Hypothalamus (tissue), 51 donors: ENCODE results near the gene RPP25.

Experiments used
- DNase-seq, 51 donors: peaks; one replicate each; lab custom pipeline; 2025; lab: John Stamatoyannopoulos, UW

RPP25 gene, protein sequence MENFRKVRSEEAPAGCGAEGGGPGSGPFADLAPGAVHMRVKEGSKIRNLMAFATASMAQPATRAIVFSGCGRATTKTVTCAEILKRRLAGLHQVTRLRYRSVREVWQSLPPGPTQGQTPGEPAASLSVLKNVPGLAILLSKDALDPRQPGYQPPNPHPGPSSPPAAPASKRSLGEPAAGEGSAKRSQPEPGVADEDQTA

DNA sequence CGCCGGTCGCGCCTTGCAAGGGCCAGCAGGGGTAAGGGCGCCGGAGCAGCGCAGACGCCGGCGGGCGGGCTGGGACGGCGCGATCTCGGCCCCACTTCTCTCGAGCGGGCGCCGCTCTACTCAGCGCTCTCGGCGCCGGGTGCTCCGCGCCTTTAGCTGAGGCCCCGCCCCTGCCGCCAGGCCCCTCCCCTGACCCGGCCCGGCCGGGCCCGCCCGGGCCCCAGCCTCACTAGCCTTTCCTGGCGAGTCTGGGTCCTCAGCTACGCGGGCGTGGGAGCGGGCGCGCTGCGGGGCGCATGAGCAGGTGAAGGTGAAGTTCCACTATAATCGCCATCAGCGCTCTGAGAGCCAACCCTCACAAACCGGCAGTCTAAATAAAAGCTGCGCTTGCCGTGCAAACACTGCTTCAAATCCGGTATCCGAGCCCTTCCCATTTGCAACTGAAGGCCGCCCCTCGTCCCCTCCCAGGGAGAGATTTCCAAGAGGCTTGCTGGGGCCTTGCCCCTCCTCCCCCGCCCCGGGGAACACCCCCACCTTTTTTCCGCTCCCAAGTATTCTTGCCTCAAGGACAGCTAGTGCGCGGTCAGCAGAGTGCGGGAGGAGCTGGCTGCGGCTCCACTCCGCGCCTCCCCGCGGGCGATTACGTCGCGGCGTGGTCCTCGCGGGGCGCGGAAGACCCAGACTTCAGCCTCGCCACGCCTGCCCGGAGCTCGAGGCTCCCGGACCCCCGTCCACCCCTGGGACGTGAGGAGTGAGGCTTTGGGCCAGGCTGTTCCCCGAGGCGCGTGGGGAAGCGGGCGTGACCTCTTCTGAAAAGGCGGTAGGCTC is at the start of gene RPP25:
TSS of gene RPP25 (minus strand) at position 125 of the 828 bp plus-strand sequence. CDS start 189 bp downstream, outside the sequence.
- DNase-seq: peak in 38 of 51 donors; percentile 17 to 77 (median 54)

DNA sequence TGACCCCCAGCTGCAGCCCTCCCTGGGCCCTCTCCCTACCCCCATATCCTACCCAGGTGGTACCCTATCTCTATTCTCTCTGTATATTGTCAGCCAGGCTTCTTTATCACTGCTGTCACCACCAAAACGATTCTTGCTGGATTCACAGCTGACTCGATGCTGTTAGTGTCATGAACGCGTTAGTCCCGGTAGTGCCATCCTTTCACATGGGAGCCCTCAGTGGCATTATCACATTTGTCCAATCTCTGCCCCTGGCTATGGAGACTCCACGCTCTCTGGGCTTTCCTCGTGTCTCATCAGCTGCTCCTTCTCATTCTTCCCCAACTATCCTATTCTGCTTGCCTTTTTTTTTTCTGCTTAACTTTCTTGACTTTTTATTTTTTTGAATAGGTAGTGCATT is 45.8 kb upstream of the RPP25 start:
- no peak for DNase-seq

DNA sequence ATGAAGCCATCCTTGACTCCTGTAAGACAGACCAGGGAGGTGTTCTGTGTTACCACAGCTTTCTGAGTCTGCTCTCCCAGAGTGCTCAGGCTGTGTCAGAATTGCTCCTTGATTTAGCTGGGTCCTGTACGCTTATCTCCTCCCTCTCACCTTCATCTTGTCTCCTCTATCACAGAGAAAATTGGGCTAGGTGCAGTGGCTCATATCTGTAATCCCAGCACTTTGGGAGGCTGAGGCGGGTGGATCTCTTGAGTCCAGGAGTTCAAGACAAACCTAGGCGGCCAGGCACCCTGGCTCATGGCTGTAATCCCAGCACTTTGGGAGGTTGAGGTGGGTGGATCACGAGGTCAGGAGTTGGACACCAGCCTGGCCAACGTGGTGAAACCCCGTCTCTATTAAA is 44.7 kb upstream of the RPP25 start:
- no peak for DNase-seq

DNA sequence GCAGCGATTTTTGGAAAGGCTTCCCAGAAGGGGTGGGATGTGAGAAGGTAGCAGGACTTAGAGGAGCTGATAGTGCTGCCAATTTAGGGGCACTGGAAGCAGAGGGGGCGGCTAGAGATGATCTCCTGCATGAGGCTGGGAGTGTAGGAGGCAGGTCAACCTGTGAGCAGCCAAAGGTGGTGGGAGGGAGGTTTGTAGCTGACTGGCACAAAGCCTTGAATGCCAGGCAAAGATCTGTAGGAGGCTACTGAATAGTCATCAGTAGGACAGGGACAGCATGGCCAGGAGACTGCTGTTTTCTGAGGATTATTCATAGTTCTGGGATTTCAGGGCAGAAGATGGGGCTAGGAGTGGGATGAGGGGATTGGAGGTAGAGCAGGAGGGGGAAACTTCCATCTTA is 41.0 kb upstream of the RPP25 start:
- DNase-seq: no peak

DNA sequence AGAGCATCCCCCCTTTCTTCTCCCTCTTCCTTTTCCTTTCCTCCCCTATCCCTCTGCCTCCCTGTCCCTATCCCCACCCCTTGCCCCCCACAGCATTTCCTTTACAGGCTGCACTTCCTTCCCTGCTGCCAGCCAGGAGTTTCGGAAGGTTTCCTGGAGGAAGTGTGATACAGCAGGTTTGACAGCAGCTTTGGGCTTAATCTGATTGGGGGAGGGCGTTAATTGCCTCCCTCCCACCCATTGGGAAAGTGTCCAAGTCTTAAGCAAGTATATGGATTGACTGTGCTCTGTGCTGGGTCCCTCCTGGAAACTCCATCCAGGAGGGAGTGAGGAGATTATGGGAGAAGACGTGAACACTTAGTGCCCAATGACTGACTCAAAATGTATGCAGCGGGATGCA is 40.6 kb upstream of the RPP25 start:
- DNase-seq: no peak

DNA sequence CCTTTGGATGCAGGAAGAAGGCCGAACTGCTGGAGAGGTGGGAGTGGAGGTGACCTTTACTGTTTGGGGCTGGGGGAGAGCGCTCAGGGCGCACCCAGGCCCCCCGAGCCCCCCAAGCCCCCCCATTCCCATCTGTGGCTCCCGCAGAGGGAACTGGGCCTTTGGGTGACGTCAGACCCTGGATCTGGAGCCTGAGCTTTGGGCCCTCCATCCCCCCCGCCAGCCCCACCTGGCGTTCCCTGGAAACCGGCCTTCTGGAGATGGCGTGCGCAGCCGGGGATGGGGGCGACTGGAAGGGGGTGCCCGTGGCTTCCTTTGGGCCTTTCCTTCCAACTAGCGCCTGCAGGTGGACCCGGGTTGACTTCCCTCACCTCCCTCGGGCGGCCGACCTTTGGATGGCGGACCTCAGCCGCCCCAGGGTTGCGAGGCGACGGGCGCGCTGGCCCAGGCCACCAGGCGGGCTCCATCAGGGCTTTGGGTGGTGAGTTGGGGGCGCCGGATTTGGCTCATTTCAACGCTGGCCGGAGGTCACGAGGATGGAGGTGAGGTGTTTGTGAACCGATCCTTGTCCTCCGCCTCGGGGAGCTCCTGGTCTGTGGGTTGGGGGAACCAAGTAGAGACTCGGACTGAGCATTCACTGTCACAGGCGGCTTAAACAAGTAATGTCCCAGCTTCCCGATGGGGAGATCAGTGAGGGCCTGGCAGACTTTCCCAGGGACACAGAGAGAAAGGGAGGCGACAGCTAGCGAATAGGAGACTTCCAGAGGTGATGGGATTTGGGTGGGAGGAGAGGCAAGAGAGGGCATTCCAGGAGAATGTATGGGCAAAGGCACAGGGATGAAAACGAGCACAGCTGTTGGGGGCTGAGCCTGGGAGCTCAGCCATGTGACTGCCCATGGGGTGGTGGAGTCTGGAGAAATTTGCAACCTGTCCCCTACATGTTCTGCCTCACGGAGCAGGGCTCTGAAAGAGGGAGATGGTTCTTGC is 39.5 kb upstream of the RPP25 start:
- DNase-seq: peak in 41 of 51 donors; percentile 6 to 74 (median 36)

DNA sequence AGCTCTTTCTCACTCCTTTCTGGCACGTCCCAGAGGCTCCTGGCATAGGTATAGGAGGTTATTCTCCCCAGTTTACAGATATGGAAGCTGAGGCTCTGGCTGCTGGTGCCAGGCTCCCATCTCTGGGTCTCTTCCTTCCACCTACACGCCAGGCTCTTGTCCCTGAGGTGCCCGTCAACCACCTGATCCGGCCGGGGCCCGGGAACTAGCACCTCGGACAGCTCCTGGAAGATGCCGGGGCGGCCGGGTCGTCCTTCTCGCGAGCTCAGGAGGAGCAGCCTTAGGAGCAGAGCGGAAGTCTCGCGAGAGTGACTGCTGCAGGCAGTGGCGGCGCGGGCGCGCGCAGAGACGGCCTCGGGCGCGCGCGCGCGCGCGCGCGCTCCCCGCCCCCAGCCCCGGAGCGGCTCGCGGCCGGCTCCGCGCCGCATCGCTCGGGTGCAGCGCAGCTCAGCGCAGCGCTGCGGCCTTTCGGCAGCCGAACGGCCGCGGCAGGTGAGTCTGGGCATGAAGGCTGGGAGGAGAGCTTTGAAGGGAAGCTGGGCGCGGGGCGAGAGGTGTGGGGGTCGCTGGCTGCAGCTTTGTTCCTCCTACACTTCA is 38.7 kb upstream of the RPP25 start, which contains the start of gene SCAMP5:
TSS of gene SCAMP5 (plus strand) at position 382 of the 597 bp plus-strand sequence. CDS start 16,277 bp downstream, outside the sequence.
- DNase-seq: peak in 50 of 51 donors; percentile 30 to 96 (median 89)

DNA sequence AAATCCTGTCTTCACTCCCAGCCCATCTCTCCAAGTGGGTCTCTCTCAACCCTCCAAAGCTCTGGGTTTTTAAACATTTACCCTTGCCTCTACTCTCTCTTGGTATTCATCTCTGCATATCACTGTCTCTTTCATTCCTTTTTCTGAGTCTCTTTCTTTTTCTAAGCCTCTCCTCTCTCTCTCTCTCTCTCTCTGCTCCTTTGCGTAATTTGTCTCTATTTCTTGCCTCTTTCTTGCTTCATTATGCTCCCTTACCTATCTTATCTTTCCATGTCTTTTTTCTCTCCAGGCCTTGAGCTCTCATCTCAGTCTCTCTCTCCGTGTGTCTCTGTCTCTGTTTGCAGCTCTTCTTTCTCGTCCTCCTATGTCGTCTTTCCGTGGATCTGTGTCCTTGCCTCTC is 38.1 kb upstream of the RPP25 start:
- no peak for DNase-seq

DNA sequence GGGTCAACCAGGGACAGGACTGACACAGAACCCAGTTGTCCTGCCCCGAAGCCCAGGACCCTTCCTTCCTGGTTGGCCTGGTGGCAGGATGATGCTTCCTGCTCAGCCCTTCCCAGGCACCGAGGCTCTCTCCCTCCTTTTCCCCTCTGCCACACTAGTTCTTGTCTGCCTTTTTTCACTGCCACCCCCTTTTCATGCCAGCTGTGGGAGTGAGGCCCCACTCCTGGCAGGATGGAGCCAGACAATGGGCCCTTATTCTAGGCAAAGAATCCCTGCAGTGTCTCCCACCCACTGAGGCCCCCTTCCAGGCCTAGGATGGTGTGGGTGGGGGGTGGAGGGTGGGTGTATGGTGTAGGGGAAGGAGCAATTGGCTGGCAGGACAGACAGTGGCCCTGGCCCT is 37.7 kb upstream of the RPP25 start:
- peak in 36 of 51 donors; percentile 7 to 69 (median 36) for DNase-seq

DNA sequence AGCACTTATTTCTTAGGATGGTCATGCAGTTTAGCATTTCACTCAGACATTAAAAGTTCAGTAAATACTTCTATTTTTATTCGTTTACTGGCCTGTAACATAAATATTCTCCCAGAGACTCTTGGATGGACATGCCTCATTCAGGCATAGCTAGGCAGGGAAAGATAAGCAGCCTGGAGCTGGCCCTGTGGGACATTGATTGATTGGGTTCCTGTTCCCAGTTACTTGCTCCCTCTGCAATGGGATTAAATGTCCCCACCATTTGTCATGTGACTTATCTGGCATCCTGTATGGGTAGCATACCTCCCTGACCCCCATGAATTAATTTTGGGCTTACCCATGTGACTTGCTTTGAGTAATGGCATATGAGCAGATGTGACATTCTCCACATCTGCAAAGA is 36.0 kb upstream of the RPP25 start:
- DNase-seq: no peak

DNA sequence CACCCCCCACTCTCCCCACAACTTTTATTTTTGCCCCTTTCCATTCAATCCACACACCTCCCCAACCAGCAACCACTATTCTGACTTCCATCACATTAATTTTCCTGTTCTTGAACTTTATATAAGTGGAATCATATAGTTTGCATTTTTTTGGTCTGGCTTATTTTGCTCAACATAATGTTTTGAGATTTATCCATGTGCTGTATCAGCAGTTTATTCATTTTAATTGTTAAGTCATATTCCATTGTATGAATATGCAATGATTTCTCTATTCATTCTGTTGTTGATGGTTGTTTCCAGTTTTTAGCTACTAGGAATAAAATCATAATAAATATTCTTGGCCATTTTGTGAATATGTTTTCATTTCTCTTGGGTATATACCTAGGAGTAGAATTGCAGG is 33.0 kb upstream of the RPP25 start:
- DNase-seq: no peak

DNA sequence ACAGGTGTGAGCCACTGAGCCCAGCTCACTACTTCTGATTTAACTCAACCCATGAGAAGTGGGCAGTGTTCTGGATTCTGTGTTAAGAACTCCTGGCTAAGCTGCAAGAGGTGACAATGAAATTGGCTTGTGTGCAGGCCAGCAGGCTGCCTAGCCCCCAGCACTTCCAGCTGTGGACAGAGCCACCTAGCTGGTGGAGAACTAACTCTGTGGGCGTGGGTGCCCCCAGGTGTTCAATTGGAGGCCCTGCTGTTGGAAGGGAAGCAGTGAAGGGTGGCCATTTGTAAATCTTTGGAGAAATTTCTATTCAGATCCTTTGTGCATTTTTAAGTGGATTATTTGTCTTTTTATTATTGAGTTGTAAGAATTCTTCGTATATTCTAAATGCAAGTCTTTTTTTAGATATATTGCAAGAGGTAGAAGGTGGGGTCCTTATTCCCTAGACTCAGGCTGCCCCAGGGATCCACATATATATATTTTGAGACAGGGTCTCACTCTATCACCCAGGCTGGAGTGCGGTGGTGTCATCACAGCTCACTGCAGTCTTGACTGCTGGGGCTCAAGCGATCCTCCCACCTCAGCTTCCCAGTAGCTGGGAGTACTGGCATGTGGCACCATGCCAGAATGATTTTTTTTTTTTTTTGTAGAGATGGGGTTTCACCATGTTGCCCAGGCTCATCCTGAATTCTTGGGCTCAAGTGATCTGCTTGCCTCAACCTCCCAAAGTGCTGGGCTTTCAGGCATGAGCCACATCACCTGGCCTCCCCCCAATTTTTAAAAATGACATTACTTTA is 31.6 kb upstream of the RPP25 start:
- DNase-seq: peak in 6 of 51 donors; percentile 1 to 11 (median 4)

DNA sequence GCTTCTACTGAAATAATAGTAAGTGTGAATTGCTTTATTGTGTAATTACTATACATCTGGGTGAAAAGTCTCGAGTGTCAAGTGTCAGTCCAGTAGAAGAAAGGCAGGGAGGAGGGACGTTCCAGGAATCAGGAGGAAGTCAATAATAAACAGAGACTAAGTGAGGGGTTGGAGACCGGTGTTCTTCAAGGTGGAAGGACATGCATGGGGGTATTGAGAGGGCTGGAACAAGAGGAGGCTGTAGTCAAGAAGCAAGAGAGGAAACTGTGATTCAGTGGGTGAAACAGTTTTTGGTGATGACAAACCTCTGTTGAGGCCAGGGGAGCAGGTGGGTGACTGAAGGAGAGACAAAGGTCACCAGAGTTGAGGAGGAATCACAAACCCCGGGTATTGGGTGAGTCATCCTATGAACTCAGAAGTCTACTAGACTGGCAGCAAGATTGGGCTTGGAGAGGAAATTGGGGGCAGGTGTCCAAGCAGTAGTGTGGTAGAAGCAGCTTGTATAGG is 27.2 kb upstream of the RPP25 start:
- no peak for DNase-seq

DNA sequence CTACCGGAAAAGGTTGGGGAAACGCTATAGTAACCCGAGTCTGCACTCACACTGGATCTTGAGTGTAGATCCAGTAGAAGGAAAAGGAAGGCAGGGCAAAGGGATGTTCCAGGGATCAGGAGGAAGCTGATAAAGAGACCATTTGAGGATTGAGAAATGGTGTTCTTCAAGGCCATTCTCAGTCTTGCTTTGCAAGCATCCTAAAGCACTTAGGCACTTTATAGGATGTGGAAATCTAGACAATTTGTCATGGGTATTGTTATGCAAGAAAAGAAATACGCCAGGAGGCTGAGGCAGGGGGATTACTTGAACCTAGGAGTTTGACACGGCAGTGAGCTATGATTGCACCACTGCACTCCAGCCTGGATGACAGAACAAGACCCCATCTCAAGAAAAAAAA is 25.6 kb upstream of the RPP25 start:
- DNase-seq: no peak

DNA sequence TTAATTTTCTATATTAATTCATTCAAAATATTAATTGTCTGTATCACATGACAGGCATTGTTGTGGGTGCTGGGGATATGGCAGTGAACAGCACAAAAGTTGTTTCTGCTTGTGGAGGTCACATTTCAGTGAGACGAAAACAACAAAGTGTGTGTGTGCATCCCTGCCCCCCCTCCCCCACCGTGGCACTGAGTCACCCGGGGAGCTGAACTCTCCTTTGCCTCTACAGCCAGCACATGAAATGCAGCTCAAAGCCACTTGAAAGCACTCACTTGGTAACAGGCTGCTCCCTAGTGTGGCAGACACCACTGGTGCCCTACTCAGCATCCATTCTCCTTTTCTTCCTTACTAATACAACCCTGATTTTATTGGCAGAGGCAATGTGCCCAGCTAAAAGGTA is 21.9 kb upstream of the RPP25 start:
- DNase-seq: peak in 23 of 51 donors; percentile 3 to 70 (median 22)

DNA sequence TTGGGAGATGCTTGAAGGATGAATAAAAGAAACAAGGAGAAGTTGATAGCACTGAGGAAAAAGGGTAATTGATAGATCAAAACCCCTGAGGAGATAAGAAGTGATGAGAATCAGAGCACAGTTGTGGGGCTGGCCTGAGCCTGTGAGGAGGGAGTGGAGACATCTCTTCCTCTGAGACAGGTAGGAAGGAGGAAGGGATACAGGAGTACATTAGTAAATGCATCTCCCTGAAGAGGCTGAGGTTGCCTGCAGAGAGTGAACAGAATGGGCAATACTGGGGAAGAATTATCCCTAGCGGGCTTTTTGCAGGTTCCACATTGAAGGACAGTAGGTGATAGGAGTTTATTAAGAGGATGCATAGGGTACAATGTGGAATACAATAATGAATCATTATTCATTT is 21.5 kb upstream of the RPP25 start:
- no peak for DNase-seq

DNA sequence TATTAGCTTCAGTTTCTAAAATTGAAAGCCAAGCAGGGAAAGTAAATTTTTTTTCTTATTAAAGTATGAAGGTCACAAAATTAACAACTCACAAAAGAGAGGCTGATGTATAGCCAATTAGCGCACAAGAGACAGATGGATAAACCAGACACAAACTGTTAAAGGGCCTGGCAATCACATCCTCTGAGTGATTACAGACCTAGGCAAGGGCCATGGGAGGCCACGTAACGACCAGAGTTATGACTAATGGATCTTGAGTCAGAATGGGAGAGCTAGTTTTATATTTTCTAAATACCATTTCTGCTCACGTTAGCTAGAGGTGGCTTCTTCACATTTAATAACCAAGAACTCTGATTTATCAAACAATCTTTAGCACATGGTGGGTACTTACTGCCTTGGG is 21.0 kb upstream of the RPP25 start:
- no peak for DNase-seq

DNA sequence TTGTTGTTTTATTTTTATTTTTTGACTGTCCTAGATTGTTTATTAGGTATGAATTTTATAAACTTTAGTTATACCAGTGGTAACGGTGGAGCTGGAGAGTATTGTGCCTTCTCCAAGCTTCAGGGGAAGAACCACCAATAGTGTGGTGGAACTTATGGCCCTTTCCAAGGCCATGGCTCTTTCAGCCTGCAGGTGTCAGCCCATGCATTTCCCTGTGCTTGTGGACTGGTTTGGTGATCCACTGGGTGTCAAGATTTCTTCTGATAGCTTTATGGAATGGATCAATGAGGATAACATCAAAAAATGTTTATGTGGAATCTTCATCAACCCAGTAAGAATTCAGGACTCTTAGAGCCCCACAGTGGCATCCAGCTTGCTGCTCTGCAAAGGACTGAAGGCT is 19.6 kb upstream of the RPP25 start:
- no peak for DNase-seq

DNA sequence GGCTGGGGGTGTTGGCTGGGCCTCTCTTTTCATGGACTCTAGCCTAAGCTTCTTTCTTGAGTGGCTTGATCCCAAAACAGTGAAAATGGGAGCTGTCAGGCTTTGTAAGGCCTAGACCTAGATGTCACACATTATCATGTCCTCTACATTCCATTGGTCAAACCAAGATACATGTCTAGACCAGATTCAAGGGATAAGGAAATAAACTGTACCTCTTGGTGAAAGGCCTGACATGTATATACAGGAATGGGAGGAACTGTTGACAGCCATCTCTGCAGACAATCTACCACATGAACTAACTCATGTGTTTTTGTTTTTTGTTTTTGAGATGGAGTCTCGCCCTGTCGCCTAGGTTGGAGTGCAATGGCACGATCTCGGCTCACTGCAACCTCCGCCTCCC is 11.1 kb upstream of the RPP25 start:
- no peak for DNase-seq
